ENCODE results near the gene RFX5. TPM values are rescaled to one million over a fixed set of nuclear protein-coding genes. Genes with fewer than 3 reads are reported as not detected.

RFX5 gene
- total RNA-seq, 1 donor from 2014 or later = 118 TPM

- intact Hi-C loops (cut with micrococcal nuclease) = no loop called here
Observed at GRCh38 chr1:151325646-151326429, 21.2 kb downstream of the RFX5 start.

- intact Hi-C loops (cut with micrococcal nuclease) = no loop called here
Observed at GRCh38 chr1:151325231-151325630, 21.8 kb downstream of the RFX5 start.

DNA sequence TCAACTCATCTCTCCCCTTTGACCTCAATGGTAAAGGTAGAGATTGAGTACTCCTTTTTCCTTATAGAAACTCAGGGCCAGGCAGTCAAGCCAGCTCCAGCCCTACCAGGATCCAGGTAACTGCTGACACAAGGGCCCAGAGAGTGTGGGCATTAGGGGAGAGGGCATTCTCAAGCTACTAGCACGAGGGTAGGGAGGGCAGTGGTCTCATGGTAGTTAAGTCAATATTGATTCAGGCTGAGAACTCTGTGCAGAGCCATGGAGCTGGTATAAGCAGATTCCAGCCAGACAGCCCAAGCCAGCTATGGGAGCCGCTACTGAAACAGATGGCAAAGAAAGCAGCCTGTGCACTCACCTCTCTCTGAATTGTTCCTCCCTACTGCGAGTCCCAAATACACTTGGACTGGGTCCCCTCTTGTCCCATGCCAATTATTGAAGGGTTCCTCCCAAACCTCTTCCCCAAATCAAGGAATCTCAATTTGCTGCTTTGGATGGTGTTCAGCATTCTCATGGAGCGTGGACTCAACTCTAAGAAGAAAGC lies 22.6 kb downstream of the RFX5 start:
- intact Hi-C loops (cut with micrococcal nuclease) = no loop called here

- intact Hi-C loops (cut with micrococcal nuclease) = no loop called here
Observed at GRCh38 chr1:151318975-151319374, 28.1 kb downstream of the RFX5 start.

DNA sequence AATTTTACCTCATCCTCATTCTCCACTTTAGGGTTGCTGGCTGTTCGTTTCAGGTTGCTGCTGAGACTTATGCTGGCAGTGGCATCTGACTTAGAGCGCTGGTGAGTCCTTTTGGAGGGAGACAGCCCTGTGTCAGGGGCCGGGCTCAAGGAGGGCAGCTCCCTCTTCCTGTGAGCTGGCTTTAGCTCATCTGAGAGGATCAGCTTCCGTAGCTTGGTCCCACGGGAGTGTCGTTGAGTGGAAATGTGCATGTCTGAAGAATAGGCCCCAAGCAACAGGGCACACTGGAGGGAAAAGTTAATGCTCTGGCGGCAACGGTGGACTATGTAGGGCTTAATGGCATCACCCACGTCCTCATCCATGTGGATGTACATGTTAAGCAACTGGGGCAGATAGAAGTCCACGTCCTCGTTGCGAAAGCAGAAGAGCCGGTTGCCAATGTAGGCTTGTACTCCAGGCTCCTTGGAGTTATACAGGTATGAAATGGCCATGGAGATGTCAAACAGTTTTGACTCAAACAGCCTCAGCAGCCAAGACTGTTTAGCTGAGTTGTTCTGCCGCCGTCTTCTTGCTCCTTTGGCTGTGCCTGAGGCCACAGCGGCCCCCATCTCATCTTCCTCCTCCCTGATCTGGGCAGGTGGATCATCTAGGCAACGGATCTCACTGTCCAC lies 31.4 kb downstream of the RFX5 start:
- intact Hi-C loops (cut with micrococcal nuclease) = no loop called here

DNA sequence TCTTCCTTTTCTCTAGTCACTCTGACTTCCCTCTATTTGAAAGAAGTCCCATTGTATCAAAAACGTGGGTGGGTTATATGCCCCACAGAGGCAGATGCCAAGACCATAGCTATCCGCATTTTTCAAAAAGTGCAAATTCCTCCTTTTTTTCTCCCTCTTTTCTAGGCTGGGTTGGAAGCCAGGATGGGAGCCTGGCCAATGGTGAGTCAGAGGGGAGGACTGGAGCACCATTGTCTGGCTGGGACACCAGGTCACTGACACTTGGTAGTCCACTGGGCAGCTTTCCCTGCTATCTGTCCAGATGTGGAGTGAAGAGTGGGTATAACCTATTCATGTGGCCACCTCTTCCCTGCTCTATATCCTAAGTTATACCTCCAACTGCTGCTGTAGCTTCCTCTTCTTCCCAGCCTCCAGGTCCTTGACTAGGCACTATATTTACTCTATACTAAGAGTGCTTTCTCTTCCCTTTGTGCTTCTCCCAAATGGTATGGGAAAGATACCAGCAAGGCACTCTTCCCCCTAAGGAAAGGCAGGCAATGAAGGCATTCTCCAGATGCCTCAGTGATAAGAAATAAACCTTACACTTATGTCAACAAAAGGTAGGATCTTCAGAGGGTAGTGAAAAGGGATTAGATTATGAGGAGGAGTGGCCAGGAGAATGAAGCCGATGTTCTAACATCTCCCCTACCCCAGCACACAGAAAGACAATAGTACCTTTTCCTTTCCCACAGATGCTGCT lies 32.7 kb downstream of the RFX5 start:
- intact Hi-C loops (cut with micrococcal nuclease) = no loop called here

DNA sequence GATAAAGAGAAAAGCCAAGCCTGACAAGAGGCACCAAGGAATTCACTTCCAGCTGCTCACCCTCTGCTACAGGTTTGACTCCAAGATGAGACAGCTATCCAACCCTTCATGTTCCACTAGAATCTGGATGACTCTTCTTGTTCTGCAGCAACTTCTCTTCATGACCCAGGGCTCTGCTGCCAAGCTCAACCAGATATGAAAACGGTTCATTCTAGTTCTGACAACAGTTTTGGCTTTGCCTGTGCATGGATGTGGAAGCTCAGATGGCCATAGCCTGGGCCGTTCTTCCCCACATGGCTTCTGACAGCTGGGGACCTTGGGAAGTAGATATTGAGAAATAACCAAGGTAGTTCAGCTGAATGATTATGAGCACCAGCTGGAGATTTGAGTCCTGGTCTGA lies 33.6 kb downstream of the RFX5 start:
- intact Hi-C loops (cut with micrococcal nuclease) = no loop called here

GRCh38 chr1:151312826-151313225 lies 34.2 kb downstream of the RFX5 start:
- intact Hi-C loops (cut with micrococcal nuclease) = no loop called here

- intact Hi-C loops (cut with micrococcal nuclease) = no loop called here
Observed at GRCh38 chr1:151312411-151312810, 34.6 kb downstream of the RFX5 start.

DNA sequence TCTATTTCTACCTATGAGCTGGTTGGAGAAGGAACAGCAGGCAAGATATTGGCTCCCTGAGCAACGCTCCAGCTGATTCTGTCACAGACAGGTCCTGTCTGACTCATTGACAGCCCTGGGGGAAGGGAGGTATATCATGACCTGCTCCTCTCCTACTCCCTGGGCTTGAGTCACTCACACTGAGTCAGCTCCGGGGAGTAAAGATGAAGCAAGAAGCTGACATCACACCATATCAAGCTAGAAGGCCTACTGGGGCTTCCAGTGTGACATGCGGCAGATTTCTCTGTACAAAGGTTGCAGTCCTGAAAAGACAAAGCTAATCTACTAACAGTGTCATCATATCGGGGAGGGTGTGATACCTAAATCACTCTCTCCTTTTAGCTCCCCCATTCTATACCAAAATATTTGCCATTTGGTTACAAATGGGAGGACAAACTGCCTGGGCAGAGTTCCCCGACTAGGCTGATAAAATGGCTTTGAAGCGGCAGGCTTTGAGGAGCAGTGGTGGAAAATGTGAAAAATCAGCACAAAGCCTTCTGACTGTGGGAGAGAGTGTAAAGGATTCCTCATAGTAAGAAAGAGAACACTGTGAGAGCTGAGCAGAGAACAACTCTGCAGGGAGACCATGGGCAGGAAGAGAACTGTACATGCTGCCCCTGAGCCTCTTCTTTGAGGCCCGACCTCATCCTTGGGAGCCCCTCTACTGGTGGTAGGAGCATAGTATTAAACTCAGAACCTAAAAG lies 35.3 kb downstream of the RFX5 start:
- intact Hi-C loops (cut with micrococcal nuclease) = loop anchor here (1.0 kb wide), 1 partner anchor 16 kb away; the partner anchor contains the start of gene PI4KB

DNA sequence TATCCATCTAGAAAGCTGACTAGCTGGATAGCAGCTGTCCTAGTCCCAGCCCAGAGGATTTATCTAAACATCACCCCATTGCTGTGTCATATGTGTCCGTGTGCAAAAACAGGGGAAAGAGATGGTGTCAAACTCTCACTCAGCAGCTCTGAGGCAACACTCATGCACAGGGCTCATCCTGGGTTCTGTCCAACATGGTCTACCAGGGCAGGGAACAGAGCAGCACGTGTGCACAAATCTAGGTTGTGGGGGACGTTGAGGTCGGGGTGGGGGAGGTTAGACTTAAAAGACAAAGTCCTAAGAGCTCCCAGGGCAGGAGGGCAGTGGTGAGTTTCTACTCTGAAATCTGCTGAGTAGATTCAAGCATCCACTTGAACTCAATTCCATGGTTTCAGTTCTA lies 36.0 kb downstream of the RFX5 start:
- intact Hi-C loops (cut with micrococcal nuclease) = loop anchor here (1.0 kb wide), 1 partner anchor 16 kb away; the partner anchor contains the start of gene PI4KB

GRCh38 chr1:151309811-151310323 lies 37.2 kb downstream of the RFX5 start:
- intact Hi-C loops (cut with micrococcal nuclease) = no loop called here

DNA sequence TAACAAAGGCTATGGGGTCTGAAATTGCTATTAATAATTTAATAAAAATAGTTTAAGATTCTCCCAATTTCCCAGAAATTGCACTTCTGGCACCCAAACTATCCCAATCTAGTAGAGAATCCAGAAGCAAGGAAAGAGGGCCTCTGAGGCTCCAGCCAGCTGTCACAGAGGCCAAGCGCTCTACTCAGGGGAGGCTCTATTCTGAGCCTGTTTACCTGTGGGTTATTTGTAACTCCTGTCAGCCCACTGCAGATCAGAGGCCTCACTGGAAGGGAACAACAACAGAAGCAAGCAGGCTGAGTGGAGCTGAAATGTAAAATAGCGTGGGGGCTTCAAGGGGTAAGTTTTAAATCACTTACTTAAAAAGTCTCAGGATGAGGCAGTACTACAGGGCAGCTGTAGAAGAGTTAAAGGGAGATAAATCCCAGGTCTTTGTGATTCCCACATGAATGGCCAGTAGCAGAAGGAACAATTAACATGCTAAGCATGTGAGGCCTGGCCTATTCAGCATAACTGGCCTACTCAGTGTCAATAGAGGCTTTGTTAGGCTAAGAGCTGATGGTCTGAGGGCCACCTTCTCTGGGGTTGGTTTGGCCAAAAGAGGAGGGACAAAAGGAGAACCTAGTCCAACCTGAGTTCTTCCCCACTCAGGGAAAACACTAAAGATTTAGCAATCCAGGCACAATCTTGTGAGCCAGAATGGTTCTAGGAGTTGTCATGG lies 52.1 kb downstream of the RFX5 start:
- intact Hi-C loops (cut with micrococcal nuclease) = no loop called here

GRCh38 chr1:151293093-151293492 lies 54.0 kb downstream of the RFX5 start:
- intact Hi-C loops (cut with micrococcal nuclease) = no loop called here

GRCh38 chr1:151292207-151293030 lies 54.6 kb downstream of the RFX5 start:
- intact Hi-C loops (cut with micrococcal nuclease) = no loop called here

GRCh38 chr1:151290709-151291303 lies 56.2 kb downstream of the RFX5 start:
- intact Hi-C loops (cut with micrococcal nuclease) = no loop called here

Data from T-helper 1 cell treated with Interleukin-12 subunit alpha and Interleukin-12 subunit beta and Interleukin-4 antibody, amounts not matched to agents 30 ng/mL and 1 ng/mL, for 36 hours (primary cell).